GM18873 (cell line): ENCODE results near the gene DPYSL3.
"Not testable (repeated sequence)": the region's sequence is repeated elsewhere in the genome, so short reads cannot be mapped to it uniquely, and the experiment has no call there.

ENCODE experiments used
- ATAC-seq: cut with Tn5 transposase; IDR thresholded peaks from one replicate; pipeline ENCODE4 v1.9.1; 2021; ENCODE audit warnings: mild to moderate bottlenecking, moderate library complexity, moderate number of reproducible peaks; ENCODE audit not compliant: unreplicated experiment, low FRiP score

Gene DPYSL3

DNA sequence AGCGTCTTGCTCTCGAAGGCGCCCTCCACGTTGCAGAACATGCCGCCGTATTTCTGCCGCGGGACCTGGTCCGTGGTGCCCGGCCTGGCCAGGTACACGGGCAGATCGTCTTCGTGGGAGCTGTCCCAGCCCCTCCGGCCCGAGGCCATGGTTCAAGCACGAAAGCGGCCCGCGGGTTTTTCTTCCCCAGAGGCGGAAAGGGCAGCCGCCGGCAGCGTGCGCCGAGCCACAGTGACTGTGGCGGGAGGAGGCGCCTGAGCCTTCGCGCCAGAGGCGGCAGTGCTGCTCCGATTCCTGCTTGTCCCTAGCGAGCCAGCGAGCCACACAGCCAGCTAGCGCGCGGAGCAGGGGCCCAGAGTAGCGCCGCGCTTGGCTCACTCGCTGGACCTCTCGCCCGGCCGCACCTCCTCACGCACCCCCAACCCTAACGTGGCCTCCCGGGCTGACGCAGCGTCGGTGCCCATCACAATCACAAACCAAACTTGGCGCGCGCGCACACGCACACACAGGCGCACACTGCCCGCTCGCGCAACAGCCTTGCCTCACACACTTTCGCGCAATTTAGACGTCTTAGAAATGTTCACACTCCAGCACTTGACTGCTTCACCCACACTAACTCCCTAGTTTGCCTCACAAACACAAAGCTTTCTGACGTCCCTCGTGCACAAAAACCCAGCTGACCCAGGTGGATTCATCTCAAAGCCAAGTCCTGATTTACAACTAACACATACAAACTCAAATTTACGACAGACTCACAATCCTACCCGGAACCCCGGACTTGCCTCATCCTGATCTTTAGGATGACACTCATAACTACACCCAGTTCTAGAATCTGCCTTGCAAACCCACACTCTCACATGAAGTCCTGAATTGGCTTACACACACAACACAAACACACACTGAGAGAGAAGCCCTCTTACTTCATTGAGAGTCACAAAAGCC, at the start of gene DPYSL3:
Gene DPYSL3 (minus strand): TSS at position 359 of the 942 bp plus-strand sequence. CDS start 210 bp downstream, at position 149.
- ATAC-seq: no peak

- no peak for ATAC-seq
These were observed 49.0 kb upstream of the DPYSL3 start for GRCh38 chr5:147558826-147559225.

DNA sequence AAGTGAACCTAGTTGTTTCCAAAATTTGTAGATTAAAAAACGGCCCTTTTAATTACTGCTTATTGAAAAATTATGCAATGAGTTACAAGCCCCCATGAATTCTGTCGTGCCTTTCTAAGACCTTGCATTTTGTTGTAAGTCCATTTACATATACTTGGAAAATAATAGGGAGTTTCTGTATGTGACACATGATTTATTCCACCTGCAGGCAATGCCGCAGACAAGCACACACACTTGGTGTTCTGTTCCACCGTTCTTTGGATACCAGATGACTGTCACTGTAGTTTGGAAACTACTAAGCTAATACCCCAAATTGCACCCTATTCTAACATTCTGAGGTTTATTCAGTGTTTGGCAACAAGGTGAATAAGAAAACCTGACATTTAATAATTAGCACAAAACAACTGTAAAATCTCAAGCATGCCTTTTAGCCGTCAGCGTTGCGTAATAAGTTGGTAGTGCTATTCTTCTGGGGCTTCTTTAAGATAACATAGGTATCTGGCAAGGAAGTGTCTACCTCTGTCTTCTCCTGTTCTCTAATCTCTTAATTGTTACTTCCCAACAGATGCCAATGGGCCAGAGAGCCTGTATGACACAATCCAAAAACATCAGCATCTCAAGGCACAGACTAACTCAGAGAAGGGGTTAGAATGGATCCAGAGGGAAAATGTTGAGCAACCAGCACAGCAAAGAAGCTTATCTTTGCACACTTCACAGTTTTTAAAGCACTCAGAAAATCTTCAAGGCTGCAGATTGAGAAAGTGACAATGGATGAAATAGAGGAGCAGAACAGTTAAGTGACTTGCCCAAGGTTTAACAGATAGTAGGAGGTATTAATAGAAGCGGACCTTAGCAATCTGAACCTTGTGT, 48.2 kb upstream of the DPYSL3 start:
- no peak for ATAC-seq

GRCh38 chr5:147555176-147555575, 45.3 kb upstream of the DPYSL3 start:
- no peak for ATAC-seq

DNA sequence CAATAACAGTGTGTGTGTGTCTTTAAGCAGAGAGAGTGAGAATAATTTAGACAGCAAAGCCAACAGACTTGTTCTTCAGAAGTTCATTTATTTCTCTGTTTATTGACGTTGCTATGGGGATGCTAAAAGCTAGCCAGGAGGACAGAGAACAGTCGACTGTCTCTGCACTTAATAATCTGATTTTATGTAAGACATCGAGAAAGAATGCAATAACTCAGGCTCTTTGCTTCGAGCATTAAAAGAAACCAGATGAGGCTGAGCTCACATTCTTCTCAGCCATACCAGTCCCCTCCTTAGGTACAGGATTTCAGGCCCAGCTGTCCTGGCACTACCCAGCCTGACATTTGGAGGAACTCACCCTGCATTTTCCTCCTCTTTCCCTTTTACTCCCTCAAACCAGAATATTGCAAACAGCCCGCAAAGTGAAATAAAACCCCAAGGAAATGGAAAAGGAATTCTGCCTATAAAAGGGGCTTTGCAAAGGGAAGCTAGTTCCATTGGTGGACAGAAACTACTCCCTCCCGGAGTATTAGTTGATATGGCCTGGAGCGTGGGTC, 44.5 kb upstream of the DPYSL3 start:
- ATAC-seq: no peak

DNA sequence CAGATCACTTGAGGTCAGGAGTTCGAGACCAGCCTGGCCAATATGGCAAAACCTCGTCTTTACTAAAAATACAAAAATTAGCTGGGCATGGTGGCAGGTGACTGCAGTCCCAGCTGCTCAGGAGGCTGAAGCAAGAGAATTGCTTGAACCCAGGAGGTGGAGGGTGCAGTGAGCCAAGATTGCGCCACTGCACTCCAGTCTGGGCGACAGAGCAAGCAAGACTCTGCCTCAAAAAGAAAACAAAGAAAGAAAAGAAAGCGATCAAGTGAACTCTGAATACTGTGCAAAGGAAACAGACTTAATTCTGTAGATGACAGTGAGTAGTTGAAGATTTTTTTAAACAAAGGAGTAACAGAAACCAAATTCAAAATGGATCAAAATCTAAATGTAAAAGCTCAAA, 43.9 kb upstream of the DPYSL3 start:
- ATAC-seq: not testable (repeated sequence)

DNA sequence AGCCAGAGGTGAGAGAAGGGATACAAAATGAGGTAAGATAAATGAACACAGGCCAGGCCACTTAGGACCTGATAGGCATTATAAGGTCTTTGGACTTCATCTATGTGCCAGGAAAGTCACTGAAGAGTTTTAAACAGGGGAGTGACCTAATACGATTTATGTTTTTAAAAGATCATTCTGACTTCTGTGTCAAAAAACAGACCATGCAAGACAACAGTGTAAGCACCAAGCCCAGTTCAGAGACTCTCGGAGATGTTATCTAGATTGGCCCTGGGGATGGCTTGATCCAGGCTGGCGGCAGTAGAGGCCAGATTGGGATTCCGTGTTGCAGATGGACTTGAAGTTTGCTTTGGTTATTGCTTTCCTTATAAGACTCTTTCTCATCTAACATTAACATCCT, 43.0 kb upstream of the DPYSL3 start:
- no peak for ATAC-seq

- ATAC-seq: no peak
These were observed 41.8 kb upstream of the DPYSL3 start for GRCh38 chr5:147551677-147552076.

DNA sequence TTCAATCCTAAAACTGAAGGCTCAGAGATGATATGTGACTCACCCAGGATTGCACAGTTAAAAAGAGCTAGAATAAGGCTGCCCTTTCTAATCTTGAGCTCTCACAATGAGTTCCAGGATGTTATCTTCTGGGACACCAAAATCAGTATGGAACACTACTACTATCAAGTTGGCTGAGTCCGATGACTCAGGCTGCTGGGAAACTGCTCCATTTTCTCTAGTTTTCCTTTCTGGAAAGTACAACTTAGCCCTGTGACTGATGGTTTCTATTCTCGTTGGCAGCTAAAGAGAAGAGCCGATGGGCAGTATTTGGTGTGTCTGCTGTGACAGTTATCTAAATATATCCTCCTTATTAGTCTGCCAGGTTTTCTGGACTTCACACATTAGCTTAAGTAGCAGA, 37.9 kb upstream of the DPYSL3 start:
- no peak for ATAC-seq

DNA sequence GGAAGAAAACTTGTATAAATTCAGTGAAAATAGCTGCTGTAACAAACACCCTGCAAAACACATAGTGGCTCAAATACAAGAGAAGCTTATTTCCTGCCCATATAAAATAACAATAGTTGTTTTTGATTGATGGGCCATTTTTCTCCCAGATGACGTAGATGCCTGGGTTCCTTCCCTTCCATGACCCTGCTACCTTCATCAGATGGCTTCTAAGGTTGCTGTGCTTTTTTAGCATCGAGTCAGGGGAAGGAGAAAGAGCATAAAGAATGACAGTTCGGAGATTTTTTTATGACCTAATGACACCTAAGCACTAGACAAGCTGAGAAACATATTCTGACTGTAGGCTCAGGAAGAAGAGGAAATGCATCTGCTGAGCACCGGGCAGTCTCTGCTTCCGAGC, 34.7 kb upstream of the DPYSL3 start:
- no peak for ATAC-seq

- ATAC-seq: no peak
These were observed 29.2 kb upstream of the DPYSL3 start for GRCh38 chr5:147539053-147539452.

DNA sequence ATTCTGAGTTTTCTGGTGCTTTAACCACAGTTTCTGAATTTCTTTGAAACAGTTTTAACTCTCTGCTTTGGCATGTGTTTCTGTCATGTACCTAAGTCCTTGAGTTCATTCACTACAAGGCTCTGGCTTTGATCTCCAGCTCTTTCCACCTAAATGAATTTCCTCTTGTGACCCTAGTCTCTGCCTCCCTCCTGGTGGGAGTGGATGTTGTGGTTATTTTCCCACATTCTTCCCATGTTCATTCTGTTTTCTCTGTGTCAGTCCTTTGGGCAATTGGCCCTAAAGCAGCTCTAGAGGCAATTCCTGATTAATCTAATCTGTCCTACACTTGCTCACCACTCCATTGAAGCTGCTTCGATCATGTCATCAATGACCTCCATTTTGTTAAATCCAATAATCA, 28.4 kb upstream of the DPYSL3 start:
- no peak for ATAC-seq

GRCh38 chr5:147534172-147534951, 24.5 kb upstream of the DPYSL3 start:
- no peak for ATAC-seq

GRCh38 chr5:147532156-147532555, 22.3 kb upstream of the DPYSL3 start:
- no peak for ATAC-seq

- ATAC-seq: no peak
These were observed 20.9 kb upstream of the DPYSL3 start for GRCh38 chr5:147530530-147531389.

DNA sequence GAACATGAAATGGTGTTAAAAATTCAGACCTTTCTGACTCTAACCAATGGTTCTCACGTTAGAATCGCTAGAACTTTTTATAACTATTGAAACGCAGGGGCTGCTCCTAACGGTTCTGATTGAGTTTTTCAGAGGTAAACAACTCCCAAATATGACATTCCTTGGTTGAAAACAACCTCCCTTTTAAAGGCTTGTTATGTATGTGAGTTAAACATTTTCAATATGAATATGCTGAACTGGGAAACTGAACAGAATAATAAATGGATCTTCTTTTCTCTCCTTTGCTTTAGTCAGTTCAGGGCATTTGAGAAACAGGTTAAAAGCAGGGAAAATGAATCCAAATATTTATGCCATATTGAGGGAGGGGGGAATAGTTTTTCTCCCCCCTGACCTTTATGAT, 13.2 kb upstream of the DPYSL3 start:
- no peak for ATAC-seq

DNA sequence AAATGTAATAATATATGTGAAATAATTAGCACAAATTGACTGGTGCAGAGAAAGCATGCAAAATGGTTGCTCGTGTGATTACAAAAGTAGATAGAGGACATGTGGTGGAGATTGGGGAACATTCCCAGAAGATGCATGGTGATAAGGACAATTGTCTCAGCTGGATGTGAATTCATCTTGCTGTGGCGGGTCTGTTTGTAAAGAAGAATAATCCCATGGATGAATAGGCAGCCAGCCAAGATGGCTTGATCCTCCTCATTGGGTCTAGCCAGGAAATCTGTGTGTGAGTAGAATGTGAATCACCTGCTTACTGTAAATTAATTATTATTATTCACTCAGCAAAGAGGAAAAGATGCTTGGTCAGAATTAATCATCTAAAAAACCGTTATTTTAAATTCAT, 12.6 kb upstream of the DPYSL3 start:
- no peak for ATAC-seq

DNA sequence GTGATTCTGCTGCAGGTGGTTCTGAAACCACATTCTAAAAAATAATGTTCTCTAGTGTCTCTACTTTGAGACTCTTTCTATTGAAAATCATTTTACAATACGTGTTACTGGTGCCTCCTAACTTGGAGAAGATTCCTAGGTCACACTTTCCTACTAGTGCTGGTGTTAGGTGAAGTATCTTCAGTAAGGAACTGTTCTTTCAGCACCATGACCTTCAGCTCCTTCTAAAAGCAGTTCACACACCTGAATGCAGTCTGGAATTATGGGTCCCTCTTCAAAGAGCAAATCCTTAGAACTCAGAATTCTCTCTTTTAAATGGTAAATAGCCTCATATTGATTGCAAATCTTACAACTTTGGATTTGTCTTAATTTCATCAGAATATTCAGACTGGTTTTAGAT, 10.6 kb upstream of the DPYSL3 start:
- ATAC-seq: no peak

GRCh38 chr5:147519380-147519779, 9.5 kb upstream of the DPYSL3 start:
- no peak for ATAC-seq
